ENCODE data around the gene DNAAF5.

Gene DNAAF5

GRCh38 chr7:726084-726853 is at the start of gene DNAAF5:
Gene DNAAF5, plus strand, starts transcription at chr7:726699. Its CDS starts 22 bp downstream, at chr7:726721.
- H3K27me3 Mint-ChIP-seq (ENCODE audit: low read depth), result no peaks in the 10 kb centered on the region
- H3K4me3 Mint-ChIP-seq, result peak within 1 kb of the TSS; percentile 88
- peaks cover 18% of the 10 kb centered on the region for H3K4me1 Mint-ChIP-seq (ENCODE audit: low read depth)
- peaks cover 26% of the 10 kb centered on the region for H3K36me3 Mint-ChIP-seq (ENCODE audit: low read depth)
- H3K9me3 Mint-ChIP-seq, result peaks cover 16% of the 10 kb centered on the region
- peak within 1 kb of the TSS; percentile 80 for H3K27ac Mint-ChIP-seq

GRCh38 chr7:676972-677385 is 49.5 kb upstream of the DNAAF5 start:
- Mint-ChIP-seq H3K36me3 (ENCODE audit: low read depth) (peaks cover 36% of the 10 kb centered on the region), H3K4me1 (ENCODE audit: low read depth) (peaks cover 2% of the 10 kb centered on the region), H3K9me3 (peaks cover 28% of the 10 kb centered on the region), H3K27ac (no peak overlapping the region), H3K27me3 (ENCODE audit: low read depth) (no peaks in the 10 kb centered on the region), H3K4me3 (no peak overlapping the region)

DNA sequence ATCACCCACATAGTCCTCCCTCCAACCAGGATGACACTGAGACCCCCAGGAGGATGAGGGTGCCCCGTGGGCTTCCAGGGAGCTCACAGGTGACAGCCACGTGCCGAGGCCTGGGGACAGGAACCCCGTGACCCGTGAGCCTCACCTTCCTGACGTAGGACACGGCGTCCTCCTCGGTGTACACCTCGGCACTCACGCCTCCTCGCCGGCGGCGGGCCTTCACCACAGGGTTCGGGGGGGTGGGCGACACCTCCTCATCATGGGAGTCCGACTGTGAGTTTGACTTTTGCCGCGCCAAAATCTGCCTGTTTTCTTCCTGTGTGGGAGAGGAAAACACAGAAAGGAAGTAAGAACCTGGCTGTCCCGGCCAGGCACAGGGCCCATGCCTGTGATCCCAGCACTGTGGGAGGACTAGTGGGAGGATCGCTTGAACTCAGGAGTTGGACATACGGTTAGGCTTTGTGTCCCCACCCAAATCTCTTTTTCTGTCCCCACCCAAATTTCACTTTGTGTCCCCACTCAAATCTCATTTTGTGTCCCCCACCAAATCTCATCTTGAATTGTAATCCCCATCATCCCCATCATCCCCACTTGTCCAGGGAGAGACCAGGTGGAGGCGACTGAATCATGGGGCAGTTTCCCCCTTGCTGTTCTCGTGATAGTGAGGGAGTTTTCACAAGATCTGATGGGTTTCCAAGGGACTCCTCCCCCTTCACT is 45.9 kb upstream of the DNAAF5 start:
- peaks cover 28% of the 10 kb centered on the region for H3K9me3 Mint-ChIP-seq
- H3K27ac Mint-ChIP-seq, result no peak overlapping the region
- no peaks in the 10 kb centered on the region for H3K4me1 Mint-ChIP-seq (ENCODE audit: low read depth)
- H3K27me3 Mint-ChIP-seq (ENCODE audit: low read depth), result no peaks in the 10 kb centered on the region
- H3K36me3 Mint-ChIP-seq (ENCODE audit: low read depth), result peaks cover 28% of the 10 kb centered on the region
- no peak overlapping the region for H3K4me3 Mint-ChIP-seq

- H3K4me1 Mint-ChIP-seq (ENCODE audit: low read depth), result no peaks in the 10 kb centered on the region
- H3K4me3 Mint-ChIP-seq, result no peak overlapping the region
- H3K27ac Mint-ChIP-seq, result no peak overlapping the region
- no peaks in the 10 kb centered on the region for H3K27me3 Mint-ChIP-seq (ENCODE audit: low read depth)
- peaks cover 36% of the 10 kb centered on the region for H3K9me3 Mint-ChIP-seq
- peaks cover 23% of the 10 kb centered on the region for H3K36me3 Mint-ChIP-seq (ENCODE audit: low read depth)
These were observed 44.8 kb upstream of the DNAAF5 start for GRCh38 chr7:681551-682307.

- Mint-ChIP-seq H3K27me3 (ENCODE audit: low read depth) (no peaks in the 10 kb centered on the region), H3K4me3 (no peak overlapping the region), H3K27ac (no peak overlapping the region), H3K9me3 (peaks cover 45% of the 10 kb centered on the region), H3K4me1 (ENCODE audit: low read depth) (no peaks in the 10 kb centered on the region), H3K36me3 (ENCODE audit: low read depth) (peaks cover 28% of the 10 kb centered on the region)
These were observed 43.7 kb upstream of the DNAAF5 start for GRCh38 chr7:682810-683209.

DNA sequence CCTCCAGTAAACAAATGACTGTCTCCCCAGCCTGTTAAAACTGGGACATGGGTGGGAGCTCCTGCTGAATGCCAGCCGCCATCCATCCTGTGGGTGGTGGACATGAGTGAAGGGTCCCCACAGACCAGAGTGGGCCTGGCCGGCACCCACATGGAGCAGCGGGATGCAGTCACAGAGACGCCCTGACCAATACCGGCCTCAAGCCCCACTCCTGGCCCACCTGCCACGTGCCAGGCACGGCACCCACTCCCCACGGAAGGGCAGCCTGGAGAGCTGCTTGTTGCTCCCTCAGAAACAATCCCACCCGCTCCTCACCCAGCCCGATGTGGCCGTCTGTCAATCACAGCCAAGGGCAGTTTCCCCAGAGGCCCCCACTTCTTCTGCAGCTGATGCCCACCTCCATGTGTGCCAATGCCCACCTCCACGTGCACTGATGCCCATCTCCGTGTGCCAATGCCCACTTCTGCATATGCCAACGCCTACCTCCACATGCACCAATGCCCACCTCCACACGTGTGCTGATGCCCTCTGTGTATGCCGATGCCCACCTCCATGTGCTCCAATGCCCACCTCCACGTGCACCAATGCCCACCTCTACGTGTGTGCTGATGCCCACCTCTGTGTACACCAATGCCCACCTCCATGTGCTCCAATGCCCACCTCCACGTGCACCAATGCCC is 42.8 kb upstream of the DNAAF5 start:
- H3K4me1 Mint-ChIP-seq (ENCODE audit: low read depth), result no peaks in the 10 kb centered on the region

GRCh38 chr7:684416-684815 is 42.1 kb upstream of the DNAAF5 start:
- H3K27ac Mint-ChIP-seq, result no peak overlapping the region
- H3K4me3 Mint-ChIP-seq, result no peak overlapping the region
- peaks cover 23% of the 10 kb centered on the region for H3K36me3 Mint-ChIP-seq (ENCODE audit: low read depth)
- H3K4me1 Mint-ChIP-seq (ENCODE audit: low read depth), result no peaks in the 10 kb centered on the region
- H3K9me3 Mint-ChIP-seq, result peaks cover 48% of the 10 kb centered on the region
- H3K27me3 Mint-ChIP-seq (ENCODE audit: low read depth), result no peaks in the 10 kb centered on the region

More for the DNA sequence above, 42.8 kb upstream of the DNAAF5 start:
- Mint-ChIP-seq H3K9me3 (peaks cover 46% of the 10 kb centered on the region), H3K27me3 (ENCODE audit: low read depth) (no peaks in the 10 kb centered on the region), H3K27ac (no peak overlapping the region), H3K36me3 (ENCODE audit: low read depth) (peaks cover 25% of the 10 kb centered on the region), H3K4me3 (no peak overlapping the region)

DNA sequence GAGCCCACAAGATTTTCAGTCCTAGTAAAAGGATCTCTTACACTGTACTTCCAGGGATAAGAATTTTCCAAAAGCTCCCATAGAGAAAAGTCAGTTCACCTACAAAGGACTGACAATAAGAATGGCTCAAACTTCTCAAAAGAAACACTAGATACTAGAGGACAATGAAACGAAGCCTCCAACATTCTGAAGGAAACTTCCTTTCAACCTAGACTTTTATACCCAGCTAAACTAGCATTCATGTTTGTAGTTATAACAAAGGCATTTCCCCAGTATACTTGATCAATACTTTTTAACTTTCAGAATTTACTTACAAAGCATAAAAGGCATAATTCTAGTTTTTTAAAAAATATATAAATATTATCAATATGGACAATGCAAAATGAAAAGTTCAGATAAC is 41.0 kb upstream of the DNAAF5 start:
- Mint-ChIP-seq H3K4me3 (no peak overlapping the region), H3K27ac (no peak overlapping the region), H3K27me3 (ENCODE audit: low read depth) (no peaks in the 10 kb centered on the region), H3K9me3 (peaks cover 48% of the 10 kb centered on the region), H3K36me3 (ENCODE audit: low read depth) (peaks cover 22% of the 10 kb centered on the region), H3K4me1 (ENCODE audit: low read depth) (no peaks in the 10 kb centered on the region)

- no peak overlapping the region for H3K4me3 Mint-ChIP-seq
- no peak overlapping the region for H3K27ac Mint-ChIP-seq
- peaks cover 38% of the 10 kb centered on the region for H3K9me3 Mint-ChIP-seq
- no peaks in the 10 kb centered on the region for H3K27me3 Mint-ChIP-seq (ENCODE audit: low read depth)
- H3K4me1 Mint-ChIP-seq (ENCODE audit: low read depth), result no peaks in the 10 kb centered on the region
- peaks cover 18% of the 10 kb centered on the region for H3K36me3 Mint-ChIP-seq (ENCODE audit: low read depth)
These were observed 35.8 kb upstream of the DNAAF5 start for GRCh38 chr7:690478-691360.

DNA sequence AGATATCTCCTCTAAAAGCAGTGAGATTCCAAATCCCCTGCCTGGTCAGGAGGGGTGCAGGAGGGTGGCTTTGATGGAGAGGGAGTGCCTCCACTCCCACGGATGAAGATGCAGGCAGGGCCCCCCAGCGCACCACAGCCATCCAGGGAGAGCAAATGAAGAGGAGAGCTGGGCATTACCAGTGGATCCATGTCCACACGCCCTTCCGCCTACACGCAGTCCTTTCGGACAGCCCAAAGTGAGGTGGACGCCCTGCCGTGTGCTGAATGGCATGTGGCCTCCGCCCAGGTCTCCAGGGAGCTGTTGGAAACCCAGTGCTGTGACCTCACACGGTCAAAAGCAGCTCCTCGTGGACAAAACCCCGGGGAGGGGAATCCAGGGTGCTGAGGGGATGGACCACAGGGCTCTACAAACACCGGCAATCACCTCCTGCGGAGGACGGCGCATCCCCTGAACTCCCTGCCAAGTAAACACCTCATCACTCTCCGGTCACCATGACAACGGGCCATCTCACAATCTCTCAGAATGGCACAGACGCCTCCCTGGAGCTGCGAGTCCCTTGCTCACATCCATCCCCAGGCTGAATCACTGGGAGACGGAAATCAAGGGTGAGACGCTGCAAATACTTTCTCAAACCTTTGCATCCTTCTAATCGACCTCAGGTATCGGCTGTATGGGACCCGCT is 35.0 kb upstream of the DNAAF5 start:
- peaks cover 18% of the 10 kb centered on the region for H3K36me3 Mint-ChIP-seq (ENCODE audit: low read depth)
- H3K4me3 Mint-ChIP-seq, result no peak overlapping the region
- H3K27me3 Mint-ChIP-seq (ENCODE audit: low read depth), result no peaks in the 10 kb centered on the region
- no peak overlapping the region for H3K27ac Mint-ChIP-seq
- peaks cover 30% of the 10 kb centered on the region for H3K9me3 Mint-ChIP-seq
- H3K4me1 Mint-ChIP-seq (ENCODE audit: low read depth), result no peaks in the 10 kb centered on the region

DNA sequence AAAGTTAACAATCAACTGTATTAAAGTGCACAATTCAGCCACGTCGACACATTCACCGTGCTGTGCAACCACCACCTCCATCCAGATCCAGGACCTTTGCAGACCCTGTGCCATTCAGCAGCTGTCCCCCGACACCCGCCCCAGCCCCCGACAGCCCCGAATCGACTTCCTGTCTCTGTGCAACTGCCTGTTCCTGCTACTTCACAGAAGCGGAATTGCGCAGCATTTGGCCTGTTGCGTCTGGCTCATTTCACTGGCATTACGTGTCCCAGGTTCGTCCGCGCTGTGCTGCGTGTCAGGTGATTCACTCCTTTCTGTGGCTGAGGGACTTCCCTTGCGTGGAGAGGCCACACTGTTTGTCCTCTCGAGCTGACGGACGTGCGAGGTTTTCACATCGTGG is 33.2 kb upstream of the DNAAF5 start:
- Mint-ChIP-seq H3K4me3 (no peak overlapping the region), H3K27me3 (ENCODE audit: low read depth) (no peaks in the 10 kb centered on the region), H3K4me1 (ENCODE audit: low read depth) (no peaks in the 10 kb centered on the region), H3K27ac (no peak overlapping the region), H3K9me3 (peaks cover 18% of the 10 kb centered on the region), H3K36me3 (ENCODE audit: low read depth) (peaks cover 14% of the 10 kb centered on the region)

DNA sequence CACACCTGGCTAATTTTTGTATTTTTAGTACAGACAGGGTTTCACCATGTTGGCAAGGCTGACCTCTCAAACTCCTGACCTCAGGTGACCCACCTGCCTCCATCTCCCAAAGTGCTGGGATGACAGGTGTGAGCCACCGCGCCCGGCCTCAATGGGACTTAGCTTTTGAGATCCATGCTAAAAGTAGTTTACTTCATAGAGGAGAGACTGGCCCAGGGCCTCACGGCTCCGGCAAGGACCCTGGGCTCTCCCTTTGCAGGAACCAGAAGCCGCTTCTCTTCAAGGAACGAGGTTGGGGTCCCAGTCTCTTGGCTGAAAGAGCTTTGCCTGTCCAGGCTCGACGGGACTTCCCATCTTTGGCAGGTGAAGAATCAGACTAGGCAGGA is 30.1 kb upstream of the DNAAF5 start:
- H3K9me3 Mint-ChIP-seq, result peaks cover 6% of the 10 kb centered on the region
- no peak overlapping the region for H3K27ac Mint-ChIP-seq
- no peak overlapping the region for H3K4me3 Mint-ChIP-seq
- H3K4me1 Mint-ChIP-seq (ENCODE audit: low read depth), result no peaks in the 10 kb centered on the region
- H3K27me3 Mint-ChIP-seq (ENCODE audit: low read depth), result no peaks in the 10 kb centered on the region
- H3K36me3 Mint-ChIP-seq (ENCODE audit: low read depth), result peaks cover 5% of the 10 kb centered on the region
